Tibial nerve (tissue), 3 donors: ENCODE results near the gene FAM114A2.

Experiments
- CTCF ChIP-seq, 5 experiments: fragments of 200-600 bp in 3 of 5; fragments of 450-650 bp in 2 of 5; sonication (generic) in 3 of 5; IDR thresholded peaks; one replicate each; pipeline ENCODE4 v1.5.1; 2016 to 2019; ENCODE audit warnings: antibody characterized with exemption in 5 of 5, mild to moderate bottlenecking in 3 of 5, moderate library complexity in 2 of 5
- POLR2A ChIP-seq, 2 donors: fragments of 450-650 bp; IDR thresholded peaks; one replicate each; pipeline ENCODE4 v1.6.1; 2017; ENCODE audit warnings: antibody characterized with exemption in 2 of 2, mild to moderate bottlenecking in 2 of 2, moderate library complexity in 2 of 2

DNA sequence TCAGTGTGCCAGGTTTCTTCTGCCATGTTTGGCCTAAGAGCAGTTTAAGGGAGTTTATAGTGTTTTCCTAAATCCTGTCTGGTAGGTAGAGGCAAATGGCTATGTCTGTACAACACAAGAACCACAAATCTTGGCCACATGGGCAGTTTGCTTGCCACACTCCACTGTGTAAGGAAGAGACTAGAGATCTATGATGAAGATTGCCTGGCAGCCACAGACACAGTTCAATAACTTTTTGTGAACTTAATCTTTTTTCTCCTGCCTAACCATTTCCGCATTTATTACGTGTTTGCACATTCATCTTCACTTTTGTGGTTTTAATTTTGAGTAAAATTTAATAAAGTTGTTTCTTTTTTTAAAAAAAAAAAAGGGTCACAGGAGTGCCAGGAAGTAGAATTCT is 5.9 kb upstream of the FAM114A2 start:
- TF ChIP-seq POLR2A (IDR thresholded peaks at IDR 0.05) (no peak), CTCF (IDR thresholded peaks at IDR 0.05) (no peak)
